HG02938 (cell line): ENCODE data around the gene APOA4.

Experiments used
- ATAC-seq: cut with Tn5 transposase; IDR thresholded peaks from one replicate; pipeline ENCODE4 v1.9.1; 2021; ENCODE audit warnings: mild to moderate bottlenecking, moderate library complexity; ENCODE audit not compliant: unreplicated experiment

APOA4 gene

GRCh38 chr11:116831790-116832349, 8.8 kb upstream of the APOA4 start:
- ATAC-seq: no peak

GRCh38 chr11:116830184-116830912, 7.2 kb upstream of the APOA4 start:
- no peak for ATAC-seq

- no peak for ATAC-seq
Measured at GRCh38 chr11:116829525-116830183, 6.5 kb upstream of the APOA4 start, which contains the start of gene APOC3. Gene APOC3, plus strand, starts transcription at chr11:116829907. Its CDS starts 676 bp downstream, at chr11:116830583.

GRCh38 chr11:116828632-116829524, 5.8 kb upstream of the APOA4 start:
- no peak for ATAC-seq

GRCh38 chr11:116827461-116827860, 4.4 kb upstream of the APOA4 start:
- no peak for ATAC-seq

- ATAC-seq: no peak
Measured at GRCh38 chr11:116826751-116827431, 3.8 kb upstream of the APOA4 start.

GRCh38 chr11:116825854-116826750, 3.0 kb upstream of the APOA4 start:
- no peak for ATAC-seq

GRCh38 chr11:116825434-116825833, 2.3 kb upstream of the APOA4 start:
- no peak for ATAC-seq

- no peak for ATAC-seq
Measured at GRCh38 chr11:116822575-116822974, 529 bp downstream of the APOA4 start.

- ATAC-seq: no peak
Measured at GRCh38 chr11:116821050-116821918, 1.8 kb downstream of the APOA4 start.

- ATAC-seq: no peak
Measured at GRCh38 chr11:116819049-116819448, 4.1 kb downstream of the APOA4 start.

- ATAC-seq: no peak
Measured at GRCh38 chr11:116814502-116814901, 8.6 kb downstream of the APOA4 start.

GRCh38 chr11:116813781-116814471, 9.2 kb downstream of the APOA4 start:
- no peak for ATAC-seq

- no peak for ATAC-seq
Measured at GRCh38 chr11:116813170-116813569, 9.9 kb downstream of the APOA4 start.

GRCh38 chr11:116812109-116812508, 11.0 kb downstream of the APOA4 start:
- ATAC-seq: no peak

GRCh38 chr11:116811194-116811593, 11.9 kb downstream of the APOA4 start:
- no peak for ATAC-seq

GRCh38 chr11:116808262-116809175, 14.6 kb downstream of the APOA4 start:
- no peak for ATAC-seq
